Endothelial cell (in vitro differentiated cells): ENCODE measurements around the gene MOB3B. TPM values are rescaled to one million over a fixed set of nuclear protein-coding genes. Genes with fewer than 3 reads are reported as not detected.

ENCODE experiments used
- DNase-seq: peaks from one replicate; pipeline ENCODE4 v3.0.0; 2021; ENCODE audit warnings: low spot score
- H3K27ac Mint-ChIP-seq: one replicate; pipeline ENCODE4 v1.8.0; 2021; ENCODE audit warnings: mixed read lengths, inconsistent platforms; ENCODE audit not compliant: unreplicated experiment
- H3K27me3 Mint-ChIP-seq: one replicate; pipeline ENCODE4 v1.8.0; 2021; ENCODE audit warnings: mild to moderate bottlenecking, moderate library complexity, mixed read lengths, inconsistent platforms; ENCODE audit not compliant: unreplicated experiment
- H3K36me3 Mint-ChIP-seq: one replicate; pipeline ENCODE4 v1.8.0; 2021; ENCODE audit warnings: mild to moderate bottlenecking, low read depth, mixed read lengths, inconsistent platforms; ENCODE audit not compliant: unreplicated experiment
- H3K4me1 Mint-ChIP-seq: one replicate; pipeline ENCODE4 v1.8.0; 2021; ENCODE audit warnings: mild to moderate bottlenecking, mixed read lengths, inconsistent platforms; ENCODE audit not compliant: unreplicated experiment
- H3K4me3 Mint-ChIP-seq: one replicate; pipeline ENCODE4 v1.8.0; 2021; ENCODE audit warnings: mild to moderate bottlenecking, mixed read lengths, inconsistent platforms; ENCODE audit not compliant: unreplicated experiment
- H3K9me3 Mint-ChIP-seq: one replicate; pipeline ENCODE4 v1.8.0; 2021; ENCODE audit warnings: mixed read lengths, inconsistent platforms; ENCODE audit not compliant: unreplicated experiment
- total RNA-seq: library from RNA; stranded (reverse); fragmentation: NEBNext Ultra II Directional; extraction: Animal tissue kit (Norgen Biotek cat#: 25700); gene quantifications from one replicate; pipeline ENCODE4 v1.2.1, GENCODE V29; 2021; ENCODE audit not compliant: unreplicated experiment
- TF ChIP-seq, protein P1 (sequence below): fragments of 200-600 bp; sonication (generic); IDR thresholded peaks from one replicate; pipeline ENCODE4 v1.5.0; 2021; ENCODE audit warnings: antibody characterized with exemption; ENCODE audit not compliant: unreplicated experiment

MOB3B gene
- total RNA-seq, 1 donor from 2014 or later = 6.4 TPM

GRCh38 chr9:27564670-27565069, 35.1 kb upstream of the MOB3B start:
- Mint-ChIP-seq H3K27me3 (no peaks in the 10 kb centered on the region), H3K4me3 (no peak overlapping the region), H3K9me3 (no peaks in the 10 kb centered on the region), H3K27ac (no peak overlapping the region), H3K36me3 (no peaks in the 10 kb centered on the region), H3K4me1 (no peaks in the 10 kb centered on the region)
- DNase-seq = no peak
- TF ChIP-seq, protein P1, sequence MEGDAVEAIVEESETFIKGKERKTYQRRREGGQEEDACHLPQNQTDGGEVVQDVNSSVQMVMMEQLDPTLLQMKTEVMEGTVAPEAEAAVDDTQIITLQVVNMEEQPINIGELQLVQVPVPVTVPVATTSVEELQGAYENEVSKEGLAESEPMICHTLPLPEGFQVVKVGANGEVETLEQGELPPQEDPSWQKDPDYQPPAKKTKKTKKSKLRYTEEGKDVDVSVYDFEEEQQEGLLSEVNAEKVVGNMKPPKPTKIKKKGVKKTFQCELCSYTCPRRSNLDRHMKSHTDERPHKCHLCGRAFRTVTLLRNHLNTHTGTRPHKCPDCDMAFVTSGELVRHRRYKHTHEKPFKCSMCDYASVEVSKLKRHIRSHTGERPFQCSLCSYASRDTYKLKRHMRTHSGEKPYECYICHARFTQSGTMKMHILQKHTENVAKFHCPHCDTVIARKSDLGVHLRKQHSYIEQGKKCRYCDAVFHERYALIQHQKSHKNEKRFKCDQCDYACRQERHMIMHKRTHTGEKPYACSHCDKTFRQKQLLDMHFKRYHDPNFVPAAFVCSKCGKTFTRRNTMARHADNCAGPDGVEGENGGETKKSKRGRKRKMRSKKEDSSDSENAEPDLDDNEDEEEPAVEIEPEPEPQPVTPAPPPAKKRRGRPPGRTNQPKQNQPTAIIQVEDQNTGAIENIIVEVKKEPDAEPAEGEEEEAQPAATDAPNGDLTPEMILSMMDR = no peak

- no peak overlapping the region for H3K27ac Mint-ChIP-seq
- TF ChIP-seq, protein P1 = no peak
- no peaks in the 10 kb centered on the region for H3K4me1 Mint-ChIP-seq
- no peaks in the 10 kb centered on the region for H3K36me3 Mint-ChIP-seq
- H3K4me3 Mint-ChIP-seq = no peak overlapping the region
- H3K9me3 Mint-ChIP-seq = no peaks in the 10 kb centered on the region
- DNase-seq = no peak
- H3K27me3 Mint-ChIP-seq = no peaks in the 10 kb centered on the region
Observed at GRCh38 chr9:27563738-27564430, 34.3 kb upstream of the MOB3B start.

- no peaks in the 10 kb centered on the region for H3K4me1 Mint-ChIP-seq
- TF ChIP-seq, protein P1 = no peak
- H3K9me3 Mint-ChIP-seq = no peaks in the 10 kb centered on the region
- DNase-seq = no peak
- H3K27ac Mint-ChIP-seq = no peak overlapping the region
- H3K4me3 Mint-ChIP-seq = no peak overlapping the region
- H3K36me3 Mint-ChIP-seq = no peaks in the 10 kb centered on the region
- H3K27me3 Mint-ChIP-seq = no peaks in the 10 kb centered on the region
Observed at GRCh38 chr9:27561685-27562084, 32.1 kb upstream of the MOB3B start.

DNA sequence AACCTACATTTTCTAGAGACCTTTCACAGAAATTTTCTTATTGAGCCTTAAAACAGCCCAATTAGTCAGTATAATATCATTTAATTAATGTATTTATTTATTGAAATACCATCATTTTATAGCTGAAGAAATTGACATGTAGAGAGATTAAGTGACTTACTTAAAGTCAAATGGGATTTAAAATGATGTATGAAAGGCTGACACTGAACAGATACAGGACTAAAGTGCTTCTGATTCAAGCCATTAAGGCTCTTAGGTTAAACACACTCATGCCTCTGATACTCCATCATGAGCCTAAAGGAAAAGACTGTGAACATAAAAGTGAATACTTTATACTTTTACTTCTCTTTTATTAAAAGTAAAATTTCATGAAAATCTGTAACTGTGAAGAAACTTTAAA, 30.8 kb upstream of the MOB3B start:
- TF ChIP-seq, protein P1 = no peak
- Mint-ChIP-seq H3K4me3 (no peak overlapping the region), H3K27me3 (no peaks in the 10 kb centered on the region), H3K4me1 (no peaks in the 10 kb centered on the region), H3K9me3 (no peaks in the 10 kb centered on the region), H3K36me3 (no peaks in the 10 kb centered on the region), H3K27ac (no peak overlapping the region)
- DNase-seq = no peak

- no peaks in the 10 kb centered on the region for H3K36me3 Mint-ChIP-seq
- TF ChIP-seq, protein P1 = no peak
Observed at GRCh38 chr9:27558307-27558706, 28.7 kb upstream of the MOB3B start.

More at GRCh38 chr9:27558307-27558706, 28.7 kb upstream of the MOB3B start:
- no peaks in the 10 kb centered on the region for H3K9me3 Mint-ChIP-seq
- H3K4me3 Mint-ChIP-seq = no peak overlapping the region
- H3K27me3 Mint-ChIP-seq = no peaks in the 10 kb centered on the region
- no peak overlapping the region for H3K27ac Mint-ChIP-seq
- no peaks in the 10 kb centered on the region for H3K4me1 Mint-ChIP-seq
- DNase-seq = no peak
